ENCODE results near the gene TRIP10. TPM values are rescaled to one million over a fixed set of nuclear protein-coding genes. Genes with fewer than 3 reads are reported as not detected.
"Not testable (repeated sequence)": the region's sequence is repeated elsewhere in the genome, so short reads cannot be mapped to it uniquely, and the experiment has no call there.

TRIP10 gene
- polyA plus RNA-seq, 10 donors: 39.9 to 67.8 (median 54.8) TPM

DNA sequence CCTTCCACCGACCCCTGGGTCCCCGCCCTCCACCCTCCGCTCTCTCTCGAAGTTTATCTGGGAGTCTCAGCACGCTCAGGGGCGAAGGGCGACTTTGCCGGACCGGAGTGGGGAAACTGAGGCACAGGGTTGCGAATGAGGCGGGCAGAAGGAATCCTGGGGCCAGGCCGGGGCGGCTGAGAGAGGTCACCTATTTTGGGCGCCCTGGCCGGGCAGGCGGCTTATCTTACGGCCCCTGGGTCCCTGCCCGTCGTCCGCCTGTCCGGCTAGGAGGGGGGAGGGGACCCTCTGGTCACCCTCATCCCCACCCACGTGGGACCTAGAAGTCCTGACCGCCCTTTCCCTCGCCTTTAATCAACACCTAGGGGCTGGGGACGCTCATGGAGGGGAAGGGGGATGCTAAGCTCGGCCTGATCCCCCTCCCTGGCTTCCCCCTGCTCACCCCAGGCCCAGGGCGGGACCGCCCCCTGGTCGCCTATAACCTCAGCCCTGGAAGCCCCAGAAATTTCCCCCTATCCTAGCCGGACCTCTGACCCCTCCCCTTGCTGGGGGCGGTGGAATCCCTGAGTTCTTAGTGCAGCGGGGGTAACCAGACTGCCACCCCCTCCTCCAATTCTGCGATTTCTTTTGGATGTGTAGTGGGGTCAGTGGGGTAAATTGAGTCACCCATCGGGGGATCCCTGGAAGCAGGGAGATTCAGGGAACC lies 556 bp downstream of the TRIP10 start:
- peak in 2 of 3 donors; percentile 52 to 80 for DNase-seq

- peak in 2 of 3 donors; percentile 79 to 87 for DNase-seq
Measured at GRCh38 chr19:6740589-6741343, 1.3 kb downstream of the TRIP10 start.

GRCh38 chr19:6743066-6743465 lies 3.6 kb downstream of the TRIP10 start:
- peak in 1 of 3 donors; percentile 48 for DNase-seq

GRCh38 chr19:6743714-6744380 lies 4.4 kb downstream of the TRIP10 start:
- no peak for DNase-seq

- peak; percentile 82 to 95 (median 94) for DNase-seq
Measured at GRCh38 chr19:6744381-6745301, 5.2 kb downstream of the TRIP10 start.

- DNase-seq: no peak
Measured at GRCh38 chr19:6745965-6746364, 6.5 kb downstream of the TRIP10 start.

GRCh38 chr19:6748543-6748942 lies 9.1 kb downstream of the TRIP10 start:
- not testable (repeated sequence) for DNase-seq

DNA sequence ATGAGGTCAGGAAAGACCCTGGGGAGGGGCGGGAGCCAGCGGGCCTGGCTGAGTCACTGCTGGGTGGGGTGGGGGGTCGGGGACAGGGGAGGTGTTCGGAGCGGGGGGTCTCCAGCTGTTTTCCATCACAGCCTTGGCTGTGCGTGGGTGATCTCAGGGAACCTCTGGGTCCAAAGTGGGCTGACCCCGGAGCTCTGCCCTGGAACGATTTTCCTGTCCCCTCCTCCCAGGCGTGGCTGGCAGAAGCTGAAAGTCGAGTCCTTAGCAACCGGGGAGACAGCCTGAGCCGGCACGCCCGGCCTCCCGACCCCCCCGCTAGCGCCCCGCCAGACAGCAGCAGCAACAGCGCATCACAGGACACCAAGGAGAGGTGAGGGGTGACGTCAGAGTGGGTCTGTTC lies 10.6 kb downstream of the TRIP10 start:
- peak in 2 of 3 donors; percentile 80 for DNase-seq

- peak in 1 of 3 donors; percentile 4 for DNase-seq
Measured at GRCh38 chr19:6751189-6751588, 11.7 kb downstream of the TRIP10 start.

DNA sequence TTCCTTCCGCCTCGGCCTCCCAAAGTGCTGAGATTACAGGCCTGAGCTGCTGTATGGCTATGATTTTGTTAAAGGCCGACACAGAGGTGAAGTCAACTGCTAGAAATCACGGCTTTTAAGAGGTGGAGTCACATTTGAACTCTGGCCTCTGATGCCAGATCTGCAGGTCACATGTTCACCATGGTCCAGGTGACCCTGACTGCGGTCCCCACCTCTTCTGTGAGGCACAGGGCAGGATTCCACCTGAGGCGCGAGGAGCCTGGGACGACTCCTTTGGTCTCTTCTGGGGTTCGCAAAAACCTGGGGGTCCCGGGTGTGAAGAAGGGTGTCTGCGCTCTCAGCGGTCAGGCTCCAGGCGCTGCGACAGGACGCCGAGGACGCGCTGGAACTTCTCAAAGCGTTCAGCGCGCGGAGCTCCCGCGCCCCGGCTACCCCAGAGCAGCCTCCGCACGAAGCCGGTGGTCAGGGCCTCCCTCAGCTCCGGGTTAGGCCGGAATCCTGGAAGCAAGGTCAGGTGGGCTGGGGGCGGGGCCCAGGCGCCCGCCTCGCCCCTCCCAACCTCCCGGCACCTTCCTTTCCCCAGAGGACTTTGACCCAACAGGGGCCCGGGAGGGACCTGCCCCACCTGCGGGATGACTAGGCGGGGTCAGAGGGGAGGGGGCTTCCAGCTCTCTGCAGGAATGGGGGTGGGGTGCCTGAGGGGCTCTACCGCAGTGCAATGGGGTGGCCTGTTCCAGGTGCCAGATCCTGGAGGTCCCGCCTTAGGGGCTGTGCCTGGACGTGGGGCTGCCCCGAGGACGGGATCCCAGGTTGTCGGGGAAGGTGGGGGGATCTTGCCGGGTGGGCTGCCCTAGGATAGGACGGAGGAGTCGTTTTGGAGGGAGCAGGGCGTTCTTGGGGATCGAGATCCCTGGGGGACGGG lies 13.0 kb downstream of the TRIP10 start:
- peak in 1 of 3 donors; percentile 25 for DNase-seq

DNA sequence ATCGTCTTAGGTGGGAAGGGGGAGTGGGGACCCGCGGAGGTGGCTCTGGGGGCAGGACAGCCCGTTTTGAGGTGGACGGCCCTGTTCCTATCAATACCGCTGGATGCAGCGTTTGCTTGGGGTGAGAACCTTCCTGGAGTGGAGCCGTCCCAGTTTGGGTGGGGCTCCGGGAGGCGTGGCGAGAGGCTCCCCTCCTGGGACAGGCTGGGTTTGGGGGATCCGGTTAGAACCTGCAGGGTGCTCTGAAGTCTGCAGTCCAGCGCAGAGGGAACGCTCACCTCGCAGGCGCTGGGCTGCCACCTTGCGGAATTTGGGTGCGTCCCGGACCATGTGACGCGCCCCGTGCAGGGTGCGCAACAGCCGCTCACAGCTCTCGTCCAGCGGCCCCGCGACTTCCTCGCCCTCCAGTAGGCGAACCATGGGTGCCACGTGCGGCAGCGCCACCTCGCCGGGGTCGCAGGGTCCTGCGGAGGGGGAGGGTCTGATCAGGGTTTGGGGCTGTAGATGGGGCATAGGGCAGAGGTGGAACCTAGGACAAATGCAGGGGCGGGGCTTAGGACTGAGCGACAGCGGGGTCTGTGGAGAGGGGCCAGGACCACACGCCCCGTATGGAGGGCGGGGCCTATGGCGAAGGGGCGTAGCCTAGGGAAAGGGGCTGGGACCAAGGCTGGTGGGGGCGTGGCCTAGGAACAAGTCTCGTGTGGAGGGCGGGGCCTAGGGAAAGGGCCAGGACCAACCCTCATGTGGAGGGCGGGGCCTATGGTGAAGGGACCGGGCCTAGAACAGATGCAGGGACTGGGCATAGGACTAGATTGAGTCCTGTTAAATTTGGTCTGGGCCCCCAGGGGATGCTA lies 13.9 kb downstream of the TRIP10 start:
- peak; percentile 35 to 78 (median 47) for DNase-seq

GRCh38 chr19:6754136-6754535 lies 14.7 kb downstream of the TRIP10 start:
- DNase-seq: no peak

DNA sequence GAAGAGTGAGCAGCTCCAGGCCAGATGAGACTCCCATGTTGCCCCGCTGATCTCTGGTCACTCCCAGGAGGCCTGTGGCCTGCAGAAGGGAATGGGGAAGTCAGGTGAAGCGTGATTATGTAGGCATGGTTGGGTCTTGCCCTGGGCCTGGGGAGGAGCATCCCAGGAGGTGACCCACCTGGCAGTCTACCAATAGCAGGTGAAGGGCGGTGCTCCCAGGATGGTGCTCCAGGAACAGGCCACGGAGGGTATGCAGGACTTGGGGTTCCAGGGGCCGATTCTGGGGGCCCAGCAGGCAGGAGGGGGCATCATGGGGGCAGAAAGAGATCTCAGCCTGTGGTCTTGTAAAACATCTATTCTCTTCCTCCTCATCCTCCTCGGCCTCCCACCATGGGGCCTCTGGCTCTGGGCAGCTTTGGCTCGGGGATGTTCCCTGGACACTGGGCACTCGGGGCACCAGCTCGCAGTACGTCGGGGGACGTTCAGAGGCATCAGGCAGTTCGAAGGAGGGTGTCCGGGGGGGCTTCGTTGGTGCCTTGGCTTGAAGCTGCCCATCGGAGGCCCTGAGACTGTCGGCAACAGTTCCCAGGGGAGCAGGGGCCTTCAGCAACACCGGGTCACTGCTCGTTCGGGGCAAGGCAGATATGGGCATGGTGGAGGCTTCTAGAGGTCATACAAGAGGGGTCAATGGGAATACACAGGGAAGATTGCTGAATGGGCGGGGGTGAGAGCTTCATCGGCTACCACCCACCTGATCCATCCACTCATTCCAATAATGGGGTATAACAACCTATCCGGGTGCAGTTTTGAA lies 15.4 kb downstream of the TRIP10 start:
- no peak for DNase-seq

DNA sequence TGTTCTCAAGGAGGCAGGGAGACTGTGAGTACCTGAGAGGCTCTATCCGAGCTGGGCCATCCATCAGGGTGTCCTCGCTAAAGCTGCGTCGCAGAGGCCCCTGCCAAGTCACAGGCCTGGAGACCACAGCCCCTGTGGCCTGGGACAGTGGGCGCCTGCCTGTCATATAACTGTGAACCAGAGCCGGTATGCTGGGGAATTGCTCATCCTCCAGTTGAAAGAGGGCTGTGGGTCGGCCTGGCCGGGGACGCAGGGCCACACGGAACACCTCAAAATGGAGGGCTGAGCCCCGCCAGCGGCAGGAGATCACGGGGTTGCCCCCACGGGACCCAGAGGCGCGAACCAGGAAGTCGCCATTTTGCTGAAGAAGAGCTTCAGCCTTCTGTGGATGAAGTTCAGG lies 21.1 kb downstream of the TRIP10 start:
- no peak for DNase-seq

GRCh38 chr19:6761053-6761676 lies 21.7 kb downstream of the TRIP10 start:
- no peak for DNase-seq

GRCh38 chr19:6762253-6762797 lies 22.8 kb downstream of the TRIP10 start:
- not testable (repeated sequence) for DNase-seq

GRCh38 chr19:6765738-6766356 lies 26.4 kb downstream of the TRIP10 start:
- DNase-seq: no peak
